Muscle of leg (tissue), 16 donors: ENCODE measurements around the gene PTPN3. TPM values are rescaled to one million over a fixed set of nuclear protein-coding genes. Genes with fewer than 3 reads are reported as not detected.
A peak's percentile ranks its signal among the peaks of the same experiment; 100 is the strongest.
"Not testable (repeated sequence)": the region's sequence is repeated elsewhere in the genome, so short reads cannot be mapped to it uniquely, and the experiment has no call there.

ENCODE experiments used
- DNase-seq: peaks from one replicate; pipeline ENCODE4 v3.0.0; 2013
- H3K27ac ChIP-seq: one replicate; pipeline ENCODE4 v1.5.1; 2013; ENCODE audit warnings: mild to moderate bottlenecking, low read length, control low read depth
- H3K27me3 ChIP-seq: one replicate; pipeline ENCODE4 v1.6.1; 2013; ENCODE audit warnings: low read length; ENCODE audit not compliant: control insufficient read depth, insufficient read depth
- H3K36me3 ChIP-seq: one replicate; pipeline ENCODE4 v1.6.1; 2013; ENCODE audit warnings: low read length; ENCODE audit not compliant: control insufficient read depth, insufficient read depth
- H3K4me1 ChIP-seq: one replicate; pipeline ENCODE4 v1.6.1; 2013; ENCODE audit warnings: low read length; ENCODE audit not compliant: control insufficient read depth, insufficient read depth
- H3K4me3 ChIP-seq: one replicate; pipeline ENCODE4 v1.5.1; 2013; ENCODE audit warnings: low read length, control low read depth
- H3K9me3 ChIP-seq: replicated peaks from 2 replicates; pipeline ENCODE4 v1.6.1; 2013; ENCODE audit warnings: low read depth, low read length; ENCODE audit not compliant: control insufficient read depth
- WGBS: methylation state at CpG from one replicate; pipeline ENCODE4 v1.1.5; 2013; ENCODE audit warnings: missing lambda C conversion rate; ENCODE audit not compliant: insufficient coverage; 5-methylcytosine and 5-hydroxymethylcytosine counted together
- long read RNA-seq, 11 donors: transcript quantifications; one replicate each; lab custom pipeline, GENCODE V29; 2026
- polyA plus RNA-seq, 8 donors: library from polyadenylated mRNA; unstranded; fragments of 120-200 nt; gene quantifications; one replicate each; pipeline versions ENCODE4 v1.2.1 to v1.2.3, GENCODE V29; 2013; ENCODE audit warnings: inconsistent platforms in 1 of 8, low replicate concordance in 1 of 8; ENCODE audit not compliant: insufficient read length in 8 of 8, insufficient read depth in 1 of 8
- total RNA-seq: library from RNA; stranded (reverse); fragments of 120-200 nt; gene quantifications from one replicate; pipeline ENCODE4 v1.2.4, GENCODE V29; 2013

PTPN3 gene, protein sequence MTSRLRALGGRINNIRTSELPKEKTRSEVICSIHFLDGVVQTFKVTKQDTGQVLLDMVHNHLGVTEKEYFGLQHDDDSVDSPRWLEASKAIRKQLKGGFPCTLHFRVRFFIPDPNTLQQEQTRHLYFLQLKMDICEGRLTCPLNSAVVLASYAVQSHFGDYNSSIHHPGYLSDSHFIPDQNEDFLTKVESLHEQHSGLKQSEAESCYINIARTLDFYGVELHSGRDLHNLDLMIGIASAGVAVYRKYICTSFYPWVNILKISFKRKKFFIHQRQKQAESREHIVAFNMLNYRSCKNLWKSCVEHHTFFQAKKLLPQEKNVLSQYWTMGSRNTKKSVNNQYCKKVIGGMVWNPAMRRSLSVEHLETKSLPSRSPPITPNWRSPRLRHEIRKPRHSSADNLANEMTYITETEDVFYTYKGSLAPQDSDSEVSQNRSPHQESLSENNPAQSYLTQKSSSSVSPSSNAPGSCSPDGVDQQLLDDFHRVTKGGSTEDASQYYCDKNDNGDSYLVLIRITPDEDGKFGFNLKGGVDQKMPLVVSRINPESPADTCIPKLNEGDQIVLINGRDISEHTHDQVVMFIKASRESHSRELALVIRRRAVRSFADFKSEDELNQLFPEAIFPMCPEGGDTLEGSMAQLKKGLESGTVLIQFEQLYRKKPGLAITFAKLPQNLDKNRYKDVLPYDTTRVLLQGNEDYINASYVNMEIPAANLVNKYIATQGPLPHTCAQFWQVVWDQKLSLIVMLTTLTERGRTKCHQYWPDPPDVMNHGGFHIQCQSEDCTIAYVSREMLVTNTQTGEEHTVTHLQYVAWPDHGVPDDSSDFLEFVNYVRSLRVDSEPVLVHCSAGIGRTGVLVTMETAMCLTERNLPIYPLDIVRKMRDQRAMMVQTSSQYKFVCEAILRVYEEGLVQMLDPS
- total RNA-seq = 3.1 TPM
- 1 to 10 TPM; 2.0 to 5.6 (median 3.4) TPM for polyA plus RNA-seq
- long read RNA-seq, donor 1 = 0 reads
- long read RNA-seq, donor 2 = 0 reads
- long read RNA-seq, donor 3 = 0 reads
- long read RNA-seq, donor 4 = 0 reads
- long read RNA-seq, donor 5 = 0 reads
- long read RNA-seq, donor 6 = 0 reads
- long read RNA-seq, donor 7 = 0 reads
- long read RNA-seq, donor 8 = 0 reads
- long read RNA-seq, donor 9 = 0 reads
- long read RNA-seq, donor 10, full-length matches to known transcripts = 1 of 1 reads
- long read RNA-seq, donor 10, partial matches to known transcripts = 0 of 1 reads
- long read RNA-seq, donor 10, other reads (novel, unspliced or antisense) = 0 of 1 reads
- long read RNA-seq, donor 11 = 0 reads

DNA sequence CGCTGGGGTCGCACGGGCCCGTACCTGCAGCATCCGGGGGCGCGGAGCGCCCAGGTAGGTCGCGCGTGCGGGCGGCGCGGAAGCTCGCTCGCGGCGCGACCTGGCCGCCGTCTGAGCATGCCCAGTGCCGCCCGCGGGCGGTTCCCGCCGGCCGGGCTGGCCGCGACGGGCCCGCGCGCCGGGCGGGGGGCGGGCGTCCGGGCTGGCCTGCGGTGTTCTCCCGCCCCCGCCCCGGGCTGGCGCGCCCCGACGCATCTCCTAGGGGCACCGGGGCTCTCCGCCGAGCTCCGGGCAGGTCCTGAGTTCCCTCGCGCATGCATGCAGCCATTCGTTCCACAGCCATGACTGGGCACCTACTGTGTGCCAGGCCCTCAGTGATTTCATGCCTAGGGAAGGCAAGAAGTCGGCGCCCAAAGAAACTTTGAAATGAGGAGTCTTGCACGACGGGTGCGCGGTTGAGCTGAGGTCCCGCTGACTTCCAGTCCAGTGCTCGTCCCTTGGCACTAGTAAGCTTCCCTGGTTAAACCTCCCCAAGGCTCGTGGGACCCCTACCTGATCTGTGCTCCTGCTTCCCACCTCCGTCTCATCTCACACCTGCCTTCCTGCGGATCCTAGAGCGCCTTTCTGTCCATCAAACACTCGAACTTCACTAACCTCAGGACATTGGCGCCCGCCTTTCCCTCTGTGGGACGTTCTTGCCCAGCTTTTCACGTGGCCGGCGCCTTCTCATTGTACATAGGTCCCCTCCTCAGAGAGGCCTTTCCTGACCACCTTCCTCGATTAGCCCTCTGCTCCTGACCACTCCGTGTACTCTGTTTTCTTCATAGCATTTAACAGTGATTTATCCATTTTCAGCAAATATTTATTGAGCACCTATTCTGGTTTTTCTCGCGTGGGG, at the start of gene PTPN3:
Gene PTPN3, minus strand, starts transcription at position 113 of the 898 bp plus-strand sequence. CDS start 34,873 bp downstream, outside the sequence.
- 6% methylated on average over 75 of the region's 78 CpGs for WGBS
- peaks cover 13% of the 10 kb centered on the region for H3K4me1 ChIP-seq
- H3K9me3 ChIP-seq = no peaks in the 10 kb centered on the region
- peaks cover 61% of the 10 kb centered on the region for H3K27me3 ChIP-seq
- peak; percentile 39 for DNase-seq
- H3K27ac ChIP-seq = no peak within 1 kb of the TSS
- no peaks in the 10 kb centered on the region for H3K36me3 ChIP-seq
- peak within 1 kb of the TSS; percentile 40 for H3K4me3 ChIP-seq

DNA sequence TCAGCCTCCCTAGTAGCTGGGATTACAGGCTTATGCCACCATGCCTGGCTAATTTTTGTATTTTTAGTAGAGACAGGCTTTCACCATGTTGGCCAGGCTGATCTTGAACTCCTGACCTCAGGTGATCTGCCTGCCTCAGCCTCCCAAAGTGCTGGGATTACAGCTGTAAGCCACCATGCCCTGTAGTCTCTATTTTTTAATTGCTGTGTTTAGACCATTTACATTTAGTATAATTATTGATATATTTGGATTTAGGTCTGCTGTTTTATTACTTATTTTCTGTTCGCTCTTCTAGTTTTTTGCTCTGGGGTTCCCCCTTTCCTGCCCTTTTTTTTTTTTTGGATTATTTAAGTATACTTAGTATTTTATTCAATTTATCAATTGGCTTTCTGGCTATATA, 46.8 kb upstream of the PTPN3 start:
- H3K9me3 ChIP-seq = peaks cover 12% of the 10 kb centered on the region

DNA sequence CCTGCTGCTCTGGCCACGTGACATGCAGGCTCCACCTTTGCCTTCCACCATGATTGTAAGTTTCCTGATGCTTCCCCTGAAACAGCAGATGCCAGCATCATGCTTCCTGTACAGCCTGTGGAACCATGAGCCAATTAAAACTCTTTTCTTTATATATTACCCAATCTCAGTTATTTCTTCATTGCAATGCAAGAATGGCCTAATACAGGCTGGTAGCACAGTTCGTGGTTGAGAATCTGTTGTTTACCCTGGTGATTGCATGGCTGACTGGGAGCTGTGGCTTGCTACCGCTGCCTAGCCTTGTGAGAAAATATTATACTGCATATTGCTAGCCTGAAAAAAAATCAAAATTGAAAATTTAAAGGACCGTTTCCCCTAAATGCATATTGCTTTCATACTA, 44.8 kb upstream of the PTPN3 start:
- Histone ChIP-seq H3K4me3 (no peak overlapping the region), H3K9me3 (peaks cover 12% of the 10 kb centered on the region), H3K27me3 (no peaks in the 10 kb centered on the region), H3K4me1 (no peaks in the 10 kb centered on the region), H3K27ac (no peak overlapping the region), H3K36me3 (no peaks in the 10 kb centered on the region)
- no peak for DNase-seq
- WGBS = 86% methylated on average over 1 of the region's 4 CpGs

More for the DNA sequence above, 46.8 kb upstream of the PTPN3 start:
- H3K4me1 ChIP-seq, DNase-seq, H3K36me3 ChIP-seq, H3K27ac ChIP-seq, H3K4me3 ChIP-seq, H3K27me3 ChIP-seq: not testable (repeated sequence)
- no CpG with 5 or more reads among the region's 1 CpG for WGBS

DNA sequence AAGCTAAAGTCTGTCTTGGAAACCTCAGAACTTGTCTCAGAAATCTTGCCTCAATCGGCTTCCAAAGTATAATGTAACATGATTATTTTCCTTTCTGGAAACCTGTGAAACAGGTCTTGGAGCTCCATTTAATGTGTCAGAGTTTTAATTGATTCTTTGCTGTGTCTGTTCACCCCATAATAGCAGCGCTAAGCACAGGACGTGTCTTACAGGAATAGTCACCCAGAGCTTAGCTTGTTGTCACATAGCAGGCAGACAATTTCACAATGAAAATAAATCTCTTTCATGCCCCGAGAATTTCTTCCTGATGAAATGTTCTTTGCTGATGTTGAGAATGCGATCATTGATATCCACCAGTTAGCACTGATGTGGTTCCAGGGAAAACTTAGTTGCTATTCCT, 40.2 kb upstream of the PTPN3 start:
- no peaks in the 10 kb centered on the region for H3K27me3 ChIP-seq
- no peak overlapping the region for H3K27ac ChIP-seq
- peaks cover 3% of the 10 kb centered on the region for H3K9me3 ChIP-seq
- WGBS = no CpG with 5 or more reads among the region's 5 CpGs
- DNase-seq = no peak
- H3K36me3 ChIP-seq = no peaks in the 10 kb centered on the region
- H3K4me1 ChIP-seq = no peaks in the 10 kb centered on the region
- no peak overlapping the region for H3K4me3 ChIP-seq

DNA sequence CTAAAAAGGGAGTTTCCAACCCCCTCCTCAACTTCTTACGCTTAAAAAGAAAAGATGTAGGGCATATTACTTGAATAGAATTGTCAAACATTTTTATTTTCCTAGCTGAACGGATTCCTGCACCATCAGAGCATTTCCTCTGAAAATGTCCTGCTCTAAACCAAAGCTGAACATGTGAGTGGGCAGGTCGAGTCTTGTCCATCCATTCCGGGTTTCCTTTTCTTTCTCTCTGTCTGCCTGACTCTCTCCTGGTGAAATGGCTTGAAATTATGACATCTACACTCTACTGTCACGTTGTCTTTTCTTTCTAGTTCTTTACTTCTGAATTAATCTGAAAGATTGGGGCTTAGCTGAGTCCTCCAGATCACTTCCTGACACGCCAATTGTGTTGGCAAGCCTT, 39.2 kb upstream of the PTPN3 start:
- H3K27ac ChIP-seq = no peak overlapping the region
- no peaks in the 10 kb centered on the region for H3K27me3 ChIP-seq
- no peak for DNase-seq
- no peaks in the 10 kb centered on the region for H3K36me3 ChIP-seq
- H3K4me1 ChIP-seq = no peaks in the 10 kb centered on the region
- 44% methylated on average over 4 of the region's 6 CpGs for WGBS
- H3K4me3 ChIP-seq = no peak overlapping the region
- peaks cover 3% of the 10 kb centered on the region for H3K9me3 ChIP-seq

DNA sequence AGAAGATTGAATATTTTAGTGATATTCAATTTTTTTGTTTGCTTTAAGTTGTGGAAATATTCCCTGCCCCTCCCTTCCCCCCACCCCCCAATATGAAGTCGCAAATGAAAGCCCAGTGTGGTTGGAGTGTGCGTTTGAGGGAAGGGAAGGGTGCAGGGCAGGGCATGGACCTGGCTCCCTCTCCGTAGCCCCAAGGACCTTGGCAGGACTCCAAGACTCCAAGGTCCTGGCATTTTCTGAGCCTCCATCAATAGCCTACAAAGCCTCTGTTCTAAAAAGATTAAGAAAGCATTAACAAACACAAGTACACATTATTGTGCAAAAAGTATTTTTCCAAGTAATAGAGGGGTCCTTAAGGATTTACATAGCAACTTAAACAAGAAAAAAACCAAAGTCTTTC, 38.8 kb upstream of the PTPN3 start:
- no peak overlapping the region for H3K27ac ChIP-seq
- no peak overlapping the region for H3K4me3 ChIP-seq
- H3K9me3 ChIP-seq = peaks cover 3% of the 10 kb centered on the region
- H3K4me1 ChIP-seq = no peaks in the 10 kb centered on the region
- no peaks in the 10 kb centered on the region for H3K27me3 ChIP-seq
- no peak for DNase-seq
- no peaks in the 10 kb centered on the region for H3K36me3 ChIP-seq
- no CpG with 5 or more reads among the region's 3 CpGs for WGBS

DNA sequence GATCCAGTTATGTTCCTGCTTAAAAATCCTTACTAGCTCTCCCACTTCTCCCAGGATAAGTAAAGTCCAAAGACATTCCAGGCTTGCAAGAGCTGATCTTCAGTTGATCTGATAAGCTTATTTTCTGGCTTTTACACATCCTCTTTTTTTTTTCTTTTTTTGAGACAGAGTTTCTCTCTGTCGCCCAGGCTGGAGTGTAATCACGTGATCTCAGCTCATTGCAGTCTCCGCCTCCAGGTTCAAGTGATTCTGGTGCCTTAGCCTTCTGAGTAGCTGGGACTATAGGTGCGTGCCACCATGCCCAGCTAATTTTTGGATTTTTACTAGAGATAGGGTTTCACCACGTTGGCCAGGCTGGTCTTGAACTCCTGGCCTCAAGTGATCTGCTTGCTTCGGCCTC, 37.3 kb upstream of the PTPN3 start:
- DNase-seq = no peak
- no peaks in the 10 kb centered on the region for H3K4me1 ChIP-seq
- WGBS = 78% methylated on average over 4 of the region's 6 CpGs
- no peaks in the 10 kb centered on the region for H3K27me3 ChIP-seq
- H3K9me3 ChIP-seq = peaks cover 3% of the 10 kb centered on the region
- no peaks in the 10 kb centered on the region for H3K36me3 ChIP-seq
- no peak overlapping the region for H3K4me3 ChIP-seq
- no peak overlapping the region for H3K27ac ChIP-seq

DNA sequence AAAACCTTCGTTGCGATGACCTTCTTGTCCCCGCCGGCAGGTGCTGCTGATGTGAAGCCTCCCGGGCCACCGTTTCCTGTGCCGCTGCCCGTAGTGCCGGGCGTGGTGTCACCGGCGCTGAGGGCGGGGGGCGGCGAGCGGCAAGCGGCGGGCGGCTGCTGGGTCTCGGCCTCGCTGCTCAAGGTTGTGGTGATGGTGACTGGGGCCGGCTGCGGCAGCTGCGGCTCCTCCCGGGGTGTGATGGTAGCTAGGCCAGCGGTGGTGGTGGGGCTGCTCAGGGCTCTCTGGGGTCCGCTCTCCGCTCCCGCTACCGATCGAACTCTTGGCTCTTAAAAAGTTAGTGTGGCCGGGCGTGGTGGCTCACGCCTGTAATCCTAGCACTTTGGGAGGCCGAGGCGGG, 36.0 kb upstream of the PTPN3 start:
- Histone ChIP-seq H3K4me3 (no peak overlapping the region), H3K27ac (no peak overlapping the region), H3K4me1 (no peaks in the 10 kb centered on the region), H3K9me3 (peaks cover 3% of the 10 kb centered on the region), H3K36me3 (no peaks in the 10 kb centered on the region), H3K27me3 (peaks cover under 1% of the 10 kb centered on the region)
- DNase-seq = no peak
- 93% methylated on average over 23 of the region's 36 CpGs for WGBS

DNA sequence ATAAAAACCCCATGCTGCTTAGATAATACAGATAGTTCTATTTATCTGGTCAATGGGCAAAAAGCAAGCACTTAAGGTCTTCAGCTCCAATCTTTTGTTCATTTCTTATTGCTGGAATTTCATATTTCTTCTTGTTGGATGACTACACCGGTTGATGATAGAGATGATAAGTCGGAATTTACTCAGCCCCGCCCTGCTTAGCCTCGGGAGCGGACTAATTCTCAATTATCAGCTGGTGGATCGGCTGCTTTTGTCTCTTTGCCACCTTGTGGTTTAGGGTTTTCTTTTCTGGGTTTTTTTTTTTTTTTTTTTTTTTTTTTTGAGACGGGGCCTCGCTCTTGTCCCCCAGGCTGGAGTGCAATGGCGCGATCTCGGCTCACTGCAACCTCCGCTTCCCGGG, 34.5 kb upstream of the PTPN3 start:
- H3K4me1 ChIP-seq, H3K36me3 ChIP-seq, H3K27ac ChIP-seq, H3K9me3 ChIP-seq, H3K4me3 ChIP-seq, DNase-seq, H3K27me3 ChIP-seq: not testable (repeated sequence)
- no CpG with 5 or more reads among the region's 13 CpGs for WGBS
